Measurements from ENCODE around the gene CRNKL1. TPM values are rescaled to one million over a fixed set of nuclear protein-coding genes. Genes with fewer than 3 reads are reported as not detected.

The CRNKL1 gene
- total RNA-seq, 4 donors from 2014 or later = 24.9 to 37.7 (median 31.7) TPM

DNA sequence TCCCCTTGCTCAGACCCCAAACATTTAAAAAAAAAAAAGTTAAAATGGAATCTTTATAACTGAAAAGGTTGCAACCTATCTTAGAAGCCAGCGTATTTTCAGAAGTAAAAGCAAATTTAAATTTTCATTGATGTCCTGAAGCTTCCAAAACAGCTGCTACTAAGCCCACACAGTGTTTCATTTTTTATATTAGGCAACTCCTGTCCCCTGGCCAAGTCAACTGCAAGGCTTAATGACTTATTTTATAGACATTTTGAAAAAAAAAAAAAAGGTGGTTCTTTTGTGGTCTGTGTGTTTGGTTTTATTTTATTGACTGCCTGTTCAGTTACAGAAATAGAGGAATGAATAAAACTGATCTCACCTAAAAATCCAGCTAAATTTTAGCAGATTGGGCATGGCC is 13.1 kb upstream of the CRNKL1 start:
- H3K9me3 ChIP-seq = no peaks in the 10 kb centered on the region
- 71 to 100% methylated on average over 1 of the region's 1 CpG for WGBS, 2 donors (ENCODE audit: low coverage in 1 of 2)

DNA sequence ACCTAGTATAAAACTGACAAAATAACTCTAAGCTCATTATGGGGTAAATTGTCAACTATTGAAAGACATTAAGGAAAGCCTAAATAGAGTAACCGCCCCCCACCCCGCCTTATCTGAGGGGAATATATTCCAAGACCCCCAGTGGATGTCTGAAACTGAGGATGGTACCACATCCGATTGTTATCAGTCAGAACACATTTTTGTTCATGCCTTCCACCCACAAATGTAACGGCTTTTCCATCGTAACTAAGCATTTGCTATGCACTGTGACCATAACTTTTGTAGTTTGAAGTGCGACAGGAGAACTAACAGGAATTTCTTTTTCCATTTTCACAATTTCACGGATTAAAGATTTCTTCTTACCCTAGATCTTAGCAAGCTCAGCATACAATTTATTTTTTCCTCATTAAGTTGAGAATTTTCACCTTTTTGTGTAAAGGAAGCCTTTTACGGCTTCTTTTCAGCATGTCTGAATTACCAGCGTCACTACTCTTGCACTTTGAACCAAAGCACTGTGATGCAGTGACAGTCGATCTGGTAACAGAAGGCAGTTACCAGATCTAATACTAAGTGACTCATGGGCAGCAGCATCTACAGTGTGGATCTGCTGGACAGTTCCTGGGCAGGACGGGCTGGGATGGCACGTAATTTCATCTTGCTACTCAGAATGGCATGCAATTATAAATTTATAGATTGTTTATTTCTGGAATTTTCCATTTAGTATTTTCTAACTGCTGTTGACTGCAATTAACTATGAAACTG is 11.9 kb upstream of the CRNKL1 start:
- ATAC-seq = no peak
- TF ChIP-seq EP300 (IDR thresholded peaks at IDR 0.05) (no peak), POLR2A (IDR thresholded peaks at IDR 0.05) (no peak), POLR2AphosphoS5 (IDR thresholded peaks at IDR 0.05) (no peak)
- TF ChIP-seq, protein P1, sequence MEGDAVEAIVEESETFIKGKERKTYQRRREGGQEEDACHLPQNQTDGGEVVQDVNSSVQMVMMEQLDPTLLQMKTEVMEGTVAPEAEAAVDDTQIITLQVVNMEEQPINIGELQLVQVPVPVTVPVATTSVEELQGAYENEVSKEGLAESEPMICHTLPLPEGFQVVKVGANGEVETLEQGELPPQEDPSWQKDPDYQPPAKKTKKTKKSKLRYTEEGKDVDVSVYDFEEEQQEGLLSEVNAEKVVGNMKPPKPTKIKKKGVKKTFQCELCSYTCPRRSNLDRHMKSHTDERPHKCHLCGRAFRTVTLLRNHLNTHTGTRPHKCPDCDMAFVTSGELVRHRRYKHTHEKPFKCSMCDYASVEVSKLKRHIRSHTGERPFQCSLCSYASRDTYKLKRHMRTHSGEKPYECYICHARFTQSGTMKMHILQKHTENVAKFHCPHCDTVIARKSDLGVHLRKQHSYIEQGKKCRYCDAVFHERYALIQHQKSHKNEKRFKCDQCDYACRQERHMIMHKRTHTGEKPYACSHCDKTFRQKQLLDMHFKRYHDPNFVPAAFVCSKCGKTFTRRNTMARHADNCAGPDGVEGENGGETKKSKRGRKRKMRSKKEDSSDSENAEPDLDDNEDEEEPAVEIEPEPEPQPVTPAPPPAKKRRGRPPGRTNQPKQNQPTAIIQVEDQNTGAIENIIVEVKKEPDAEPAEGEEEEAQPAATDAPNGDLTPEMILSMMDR (IDR thresholded peaks at IDR 0.05) = no peak
- no peaks in the 10 kb centered on the region for H3K4me1 ChIP-seq
- H3K9me3 ChIP-seq = no peaks in the 10 kb centered on the region
- no peak overlapping the region for H3K4me3 ChIP-seq
- no peaks in the 10 kb centered on the region for H3K36me3 ChIP-seq
- 58 to 86% methylated on average over 11 to 12 of the region's 12 CpGs for WGBS, 2 donors (ENCODE audit: low coverage in 1 of 2)
- H3K27me3 ChIP-seq = peaks cover 8% of the 10 kb centered on the region
- H3K27ac ChIP-seq = no peak overlapping the region

More for the DNA sequence above, 13.1 kb upstream of the CRNKL1 start:
- Histone ChIP-seq H3K4me3 (no peak overlapping the region), H3K27ac (no peak overlapping the region), H3K36me3 (no peaks in the 10 kb centered on the region), H3K4me1 (no peaks in the 10 kb centered on the region), H3K27me3 (peaks cover 8% of the 10 kb centered on the region)
- no peak for ATAC-seq
- no peak for TF ChIP-seq POLR2A (IDR thresholded peaks at IDR 0.05)

DNA sequence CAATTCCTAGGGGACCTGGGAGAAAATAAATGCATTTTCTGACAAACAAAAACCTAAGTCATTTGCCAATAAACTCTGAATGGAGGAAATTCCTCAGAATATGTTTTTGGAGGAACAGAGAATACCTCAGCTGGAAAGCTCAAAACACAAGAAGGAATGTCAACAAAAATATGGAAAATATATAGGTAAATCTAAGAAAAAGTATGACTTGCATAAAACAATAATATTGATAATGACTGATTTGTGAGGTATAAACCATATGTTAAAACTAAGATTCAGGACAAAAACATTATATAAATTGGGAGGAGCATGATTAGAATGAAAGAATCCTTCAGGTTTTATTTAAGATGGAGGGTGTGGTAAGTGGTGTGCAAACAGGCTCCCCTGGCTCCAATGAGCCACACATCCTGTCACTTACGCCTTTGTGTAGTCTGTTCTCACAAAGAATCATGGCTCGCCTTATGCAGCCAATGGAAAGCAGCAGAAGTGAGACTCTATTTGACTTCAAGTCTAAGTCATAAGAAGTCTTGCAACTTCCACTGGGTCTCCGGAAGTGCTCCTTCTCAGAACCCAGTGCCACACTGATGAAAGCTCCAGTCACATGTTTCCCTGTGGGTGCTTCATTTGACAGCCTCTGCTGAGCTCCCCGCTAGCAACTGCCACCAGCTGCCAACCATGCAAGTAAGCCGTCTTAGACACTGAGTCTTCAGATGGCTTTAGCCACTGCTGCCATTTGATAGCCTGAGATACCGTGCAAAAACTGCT is 8.2 kb upstream of the CRNKL1 start:
- no peaks in the 10 kb centered on the region for H3K9me3 ChIP-seq
- no peaks in the 10 kb centered on the region for H3K36me3 ChIP-seq
- H3K27ac ChIP-seq = no peak overlapping the region
- no peak for TF ChIP-seq POLR2AphosphoS5 (IDR thresholded peaks at IDR 0.05)
- TF ChIP-seq POLR2A (IDR thresholded peaks at IDR 0.05) = no peak
- no peak for TF ChIP-seq EP300 (IDR thresholded peaks at IDR 0.05)
- TF ChIP-seq, protein P1 (IDR thresholded peaks at IDR 0.05) = no peak
- no peak overlapping the region for H3K4me3 ChIP-seq
- no peak for ATAC-seq
- 78 to 100% methylated on average over 1 to 3 of the region's 6 CpGs for WGBS, 2 donors (ENCODE audit: low coverage in 1 of 2)
- peaks cover 24% of the 10 kb centered on the region for H3K27me3 ChIP-seq
- H3K4me1 ChIP-seq = no peaks in the 10 kb centered on the region

DNA sequence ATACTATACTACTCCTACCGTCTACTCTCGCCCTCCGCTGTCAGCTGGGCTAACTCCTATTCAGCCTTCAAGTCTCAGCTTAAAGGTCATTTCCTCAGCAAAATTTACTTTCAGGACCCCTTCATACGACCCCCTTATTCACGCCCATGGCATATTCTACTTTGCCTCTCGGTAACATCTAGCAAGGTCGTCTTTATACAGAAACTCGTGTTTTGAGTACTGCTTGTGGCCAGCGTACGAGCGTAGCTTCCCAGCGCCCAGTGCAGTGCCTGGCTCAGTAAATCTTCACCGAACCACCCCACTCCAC is 546 bp downstream of the CRNKL1 start:
- 1 to 4% methylated on average over 7 to 11 of the region's 13 CpGs for WGBS, 2 donors (ENCODE audit: low coverage in 1 of 2)

DNA sequence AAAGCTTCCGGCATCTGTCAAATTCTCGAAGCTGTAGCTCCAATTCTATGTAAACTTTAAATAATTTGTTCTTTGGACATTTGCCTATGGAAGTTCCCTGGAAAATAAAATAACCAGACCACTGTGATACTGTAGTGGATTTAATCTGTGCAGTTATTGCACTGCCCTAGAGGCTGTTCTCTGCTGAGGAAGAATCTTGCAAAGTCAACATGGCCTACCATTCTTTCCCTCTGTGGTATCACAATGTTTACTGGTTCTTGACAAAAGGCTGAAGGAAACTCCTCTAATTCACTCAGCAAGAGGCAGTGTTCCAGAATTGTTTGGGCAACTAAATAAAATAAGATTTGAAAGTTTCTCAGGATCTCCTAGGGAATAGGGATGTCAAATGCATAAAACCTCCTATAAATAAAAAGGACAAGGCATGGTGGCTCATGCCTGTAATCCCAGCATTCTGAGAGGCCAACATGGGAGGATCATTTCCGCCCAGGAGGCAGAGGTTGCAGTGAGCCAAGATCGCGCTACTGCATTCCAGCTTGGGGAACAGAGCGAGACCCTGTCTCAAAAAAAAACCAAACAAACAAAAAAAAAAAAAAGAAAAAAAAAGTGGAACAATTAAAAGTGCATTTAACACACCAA is 12.4 kb downstream of the CRNKL1 start:
- peaks cover 0 to 100% of the 10 kb centered on the region in 2 donors for H3K36me3 ChIP-seq
- H3K9me3 ChIP-seq = no peaks in the 10 kb centered on the region
- H3K27me3 ChIP-seq = no peaks in the 10 kb centered on the region
- no peak overlapping the region for H3K4me3 ChIP-seq
- 83 to 86% methylated on average over 2 to 4 of the region's 6 CpGs for WGBS, 2 donors (ENCODE audit: low coverage in 1 of 2)
- TF ChIP-seq EP300 (IDR thresholded peaks at IDR 0.05) = no peak
- TF ChIP-seq, protein P1 (IDR thresholded peaks at IDR 0.05) = no peak
- TF ChIP-seq POLR2A (IDR thresholded peaks at IDR 0.05) = no peak
- TF ChIP-seq POLR2AphosphoS5 (IDR thresholded peaks at IDR 0.05) = no peak
- peaks cover 0 to 8% (median 0%) of the 10 kb centered on the region in 3 donors for H3K4me1 ChIP-seq
- no peak overlapping the region for H3K27ac ChIP-seq
- no peak for ATAC-seq

More for the DNA sequence above, 546 bp downstream of the CRNKL1 start:
- Histone ChIP-seq H3K27ac (peak overlapping the region; percentile 40 to 87 (median 83)), H3K27me3 (peaks cover 7% of the 10 kb centered on the region), H3K4me1 (peaks cover 7 to 16% (median 7%) of the 10 kb centered on the region in 3 donors), H3K4me3 (peak overlapping the region; percentile 75 to 92), H3K9me3 (no peaks in the 10 kb centered on the region), H3K36me3 (peaks cover 11 to 37% of the 10 kb centered on the region in 2 donors)
- no peak for TF ChIP-seq POLR2AphosphoS5 (IDR thresholded peaks at IDR 0.05)
- TF ChIP-seq, protein P1 (IDR thresholded peaks at IDR 0.05) = no peak
- no peak for TF ChIP-seq POLR2A (IDR thresholded peaks at IDR 0.05)
- no peak for ATAC-seq
